ENCODE measurements around the gene VWF. TPM values are rescaled to one million over a fixed set of nuclear protein-coding genes. Genes with fewer than 3 reads are reported as not detected.
"Not testable (repeated sequence)": the region's sequence is repeated elsewhere in the genome, so short reads cannot be mapped to it uniquely, and the experiment has no call there.

The VWF gene
- total RNA-seq, 1 donor from 2014 or later, result 0.05 TPM

GRCh38 chr12:6148061-6148460 lies 23.6 kb upstream of the VWF start:
- no peak for DNase-seq (ENCODE audit: low spot score)
- Mint-ChIP-seq H3K4me1 (ENCODE audit: low read depth) (no peaks in the 10 kb centered on the region), H3K9me3 (ENCODE audit: low read depth) (no peaks in the 10 kb centered on the region), H3K36me3 (ENCODE audit: low read depth) (no peaks in the 10 kb centered on the region), H3K4me3 (ENCODE audit: unreplicated experiment) (no peak overlapping the region), H3K27me3 (ENCODE audit: low read depth) (no peaks in the 10 kb centered on the region), H3K27ac (ENCODE audit: unreplicated experiment) (no peak overlapping the region)
- TF ChIP-seq, protein P1, sequence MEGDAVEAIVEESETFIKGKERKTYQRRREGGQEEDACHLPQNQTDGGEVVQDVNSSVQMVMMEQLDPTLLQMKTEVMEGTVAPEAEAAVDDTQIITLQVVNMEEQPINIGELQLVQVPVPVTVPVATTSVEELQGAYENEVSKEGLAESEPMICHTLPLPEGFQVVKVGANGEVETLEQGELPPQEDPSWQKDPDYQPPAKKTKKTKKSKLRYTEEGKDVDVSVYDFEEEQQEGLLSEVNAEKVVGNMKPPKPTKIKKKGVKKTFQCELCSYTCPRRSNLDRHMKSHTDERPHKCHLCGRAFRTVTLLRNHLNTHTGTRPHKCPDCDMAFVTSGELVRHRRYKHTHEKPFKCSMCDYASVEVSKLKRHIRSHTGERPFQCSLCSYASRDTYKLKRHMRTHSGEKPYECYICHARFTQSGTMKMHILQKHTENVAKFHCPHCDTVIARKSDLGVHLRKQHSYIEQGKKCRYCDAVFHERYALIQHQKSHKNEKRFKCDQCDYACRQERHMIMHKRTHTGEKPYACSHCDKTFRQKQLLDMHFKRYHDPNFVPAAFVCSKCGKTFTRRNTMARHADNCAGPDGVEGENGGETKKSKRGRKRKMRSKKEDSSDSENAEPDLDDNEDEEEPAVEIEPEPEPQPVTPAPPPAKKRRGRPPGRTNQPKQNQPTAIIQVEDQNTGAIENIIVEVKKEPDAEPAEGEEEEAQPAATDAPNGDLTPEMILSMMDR (IDR thresholded peaks at IDR 0.05), result no peak

DNA sequence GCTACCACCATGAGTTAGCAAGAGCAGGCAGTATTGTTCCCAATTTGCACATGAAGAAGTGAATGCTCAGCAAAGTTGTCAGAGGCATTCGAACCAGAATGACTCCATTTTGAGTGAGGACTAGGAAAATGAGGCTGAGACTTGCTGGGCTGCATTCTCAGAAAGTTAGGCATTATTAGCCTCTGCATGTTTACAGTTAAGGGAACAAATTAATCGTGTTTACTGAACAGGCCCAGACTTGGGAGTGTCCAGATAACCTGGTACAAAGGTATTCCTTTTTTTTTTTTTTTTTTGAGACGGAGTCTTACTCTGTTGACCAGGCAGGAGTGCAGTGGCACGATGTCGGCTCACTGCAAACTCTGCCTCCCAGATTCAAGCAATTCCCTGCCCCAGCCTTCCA lies 22.5 kb upstream of the VWF start:
- TF ChIP-seq, protein P1 (IDR thresholded peaks at IDR 0.05), result no peak
- H3K27me3 Mint-ChIP-seq (ENCODE audit: low read depth), result no peaks in the 10 kb centered on the region
- H3K4me3 Mint-ChIP-seq (ENCODE audit: unreplicated experiment), result no peak overlapping the region
- no peak overlapping the region for H3K27ac Mint-ChIP-seq (ENCODE audit: unreplicated experiment)
- no peaks in the 10 kb centered on the region for H3K9me3 Mint-ChIP-seq (ENCODE audit: low read depth)
- H3K4me1 Mint-ChIP-seq (ENCODE audit: low read depth), result no peaks in the 10 kb centered on the region
- DNase-seq (ENCODE audit: low spot score), result no peak
- H3K36me3 Mint-ChIP-seq (ENCODE audit: low read depth), result no peaks in the 10 kb centered on the region

GRCh38 chr12:6146509-6146908 lies 22.0 kb upstream of the VWF start:
- Mint-ChIP-seq H3K9me3 (ENCODE audit: low read depth) (no peaks in the 10 kb centered on the region), H3K27me3 (ENCODE audit: low read depth) (no peaks in the 10 kb centered on the region), H3K4me3 (ENCODE audit: unreplicated experiment) (no peak overlapping the region), H3K36me3 (ENCODE audit: low read depth) (no peaks in the 10 kb centered on the region), H3K27ac (ENCODE audit: unreplicated experiment) (no peak overlapping the region), H3K4me1 (ENCODE audit: low read depth) (no peaks in the 10 kb centered on the region)
- DNase-seq (ENCODE audit: low spot score), result no peak
- TF ChIP-seq, protein P1 (IDR thresholded peaks at IDR 0.05), result no peak

GRCh38 chr12:6145564-6145963 lies 21.1 kb upstream of the VWF start:
- Mint-ChIP-seq H3K27me3 (ENCODE audit: low read depth) (no peaks in the 10 kb centered on the region), H3K4me3 (ENCODE audit: unreplicated experiment) (no peak overlapping the region), H3K9me3 (ENCODE audit: low read depth) (no peaks in the 10 kb centered on the region), H3K36me3 (ENCODE audit: low read depth) (no peaks in the 10 kb centered on the region), H3K4me1 (ENCODE audit: low read depth) (peaks cover 5% of the 10 kb centered on the region), H3K27ac (ENCODE audit: unreplicated experiment) (no peak overlapping the region)
- TF ChIP-seq, protein P1 (IDR thresholded peaks at IDR 0.05), result no peak
- no peak for DNase-seq (ENCODE audit: low spot score)

DNA sequence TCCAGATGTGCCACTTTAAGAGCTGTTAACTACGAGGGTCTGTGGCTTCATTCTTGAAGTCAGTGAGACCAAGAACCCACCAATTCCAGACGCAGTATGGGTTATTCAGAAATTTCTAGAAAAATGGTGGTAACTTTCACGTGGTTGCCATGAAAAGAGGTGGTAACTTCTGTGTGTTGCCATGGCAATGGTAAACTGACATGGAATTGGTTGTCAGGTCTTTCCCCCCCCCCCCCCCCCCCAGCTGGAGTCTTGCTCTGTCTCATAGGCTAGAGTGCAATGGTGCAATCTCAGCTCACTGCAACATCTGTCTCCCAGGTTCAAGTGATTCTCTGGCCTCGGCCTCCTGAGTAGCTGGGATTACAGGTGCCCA lies 18.8 kb upstream of the VWF start:
- no peak for DNase-seq (ENCODE audit: low spot score)
- Mint-ChIP-seq H3K4me1 (ENCODE audit: low read depth) (peaks cover 5% of the 10 kb centered on the region), H3K9me3 (ENCODE audit: low read depth) (no peaks in the 10 kb centered on the region), H3K36me3 (ENCODE audit: low read depth) (no peaks in the 10 kb centered on the region), H3K4me3 (ENCODE audit: unreplicated experiment) (no peak overlapping the region), H3K27ac (ENCODE audit: unreplicated experiment) (no peak overlapping the region), H3K27me3 (ENCODE audit: low read depth) (no peaks in the 10 kb centered on the region)
- TF ChIP-seq, protein P1 (IDR thresholded peaks at IDR 0.05), result no peak

GRCh38 chr12:6142368-6143302 lies 18.2 kb upstream of the VWF start:
- H3K4me3 Mint-ChIP-seq (ENCODE audit: unreplicated experiment); H3K27me3 Mint-ChIP-seq (ENCODE audit: low read depth); H3K9me3 Mint-ChIP-seq (ENCODE audit: low read depth); H3K27ac Mint-ChIP-seq (ENCODE audit: unreplicated experiment); H3K36me3 Mint-ChIP-seq (ENCODE audit: low read depth); H3K4me1 Mint-ChIP-seq (ENCODE audit: low read depth); DNase-seq (ENCODE audit: low spot score): not testable (repeated sequence)

- not testable (repeated sequence) for H3K36me3 Mint-ChIP-seq (ENCODE audit: low read depth); H3K27me3 Mint-ChIP-seq (ENCODE audit: low read depth); H3K9me3 Mint-ChIP-seq (ENCODE audit: low read depth); H3K27ac Mint-ChIP-seq (ENCODE audit: unreplicated experiment); H3K4me3 Mint-ChIP-seq (ENCODE audit: unreplicated experiment); H3K4me1 Mint-ChIP-seq (ENCODE audit: low read depth); DNase-seq (ENCODE audit: low spot score)
These were observed 17.4 kb upstream of the VWF start for GRCh38 chr12:6141731-6142367.

Data from chondrocyte (in vitro differentiated cells).